WTC11 (cell line): ENCODE results near the gene ZNF639. TPM values are rescaled to one million over a fixed set of nuclear protein-coding genes. Genes with fewer than 3 reads are reported as not detected.

ENCODE experiments used
- ATAC-seq: fragments of 200-7000 bp; cut with Tn5 transposase; 2 replicates; pipeline ENCODE4 v1.10.0; 2021; ENCODE audit warnings: mild to moderate bottlenecking, moderate library complexity
- CTCF ChIA-PET: fragments of 300-600 bp; sonication (Branson Sonifier 250); formaldehyde crosslinking; loops from one replicate; lab custom pipeline; 2021; ENCODE audit warnings: antibody characterized with exemption; lab: Charles Lee
- POLR2A ChIA-PET: fragments of 350-600 bp; sonication (Branson Sonifier 250); formaldehyde crosslinking; loops from one replicate; lab custom pipeline; 2021; ENCODE audit warnings: antibody characterized with exemption; lab: Charles Lee
- DNase-seq: peaks from one replicate; pipeline ENCODE4 v3.0.0; 2021; ENCODE audit warnings: low spot score
- H3K27ac Mint-ChIP-seq: 2 replicates; pipeline ENCODE4 v1.8.0; 2021; ENCODE audit warnings: mixed read lengths
- H3K27me3 Mint-ChIP-seq: 2 replicates; pipeline ENCODE4 v1.8.0; 2021; ENCODE audit warnings: low read depth, mild to moderate bottlenecking, moderate library complexity, mixed read lengths
- H3K36me3 Mint-ChIP-seq: 2 replicates; pipeline ENCODE4 v1.8.0; 2021; ENCODE audit warnings: mixed read lengths
- H3K4me1 Mint-ChIP-seq: 2 replicates; pipeline ENCODE4 v1.8.0; 2022; ENCODE audit warnings: mixed read lengths
- H3K4me3 Mint-ChIP-seq: 2 replicates; pipeline ENCODE4 v1.8.0; 2021; ENCODE audit warnings: mild to moderate bottlenecking, moderate library complexity, mixed read lengths
- H3K9me3 Mint-ChIP-seq: 2 replicates; pipeline ENCODE4 v1.8.0; 2021; ENCODE audit warnings: mixed read lengths
- CREM ChIP-seq: sonication (generic); formaldehyde crosslinking; IDR thresholded peaks from 2 replicates; pipeline ENCODE4 v1.8.1; 2022; ENCODE audit warnings: mild to moderate bottlenecking, missing genetic modification reagents, moderate library complexity
- ESRRA ChIP-seq: sonication (generic); formaldehyde crosslinking; IDR thresholded peaks from 2 replicates; pipeline ENCODE4 v1.8.1; 2022; ENCODE audit warnings: mild to moderate bottlenecking, missing genetic modification reagents, borderline replicate concordance
- FOXJ3 ChIP-seq: sonication (generic); formaldehyde crosslinking; IDR thresholded peaks from 2 replicates; pipeline ENCODE4 v1.9.0; 2021; ENCODE audit warnings: missing genetic modification reagents, mild to moderate bottlenecking, borderline replicate concordance
- FOXP1 ChIP-seq: sonication (generic); formaldehyde crosslinking; IDR thresholded peaks from 2 replicates; pipeline ENCODE4 v1.8.0; 2022; ENCODE audit warnings: missing genetic modification reagents, mild to moderate bottlenecking, moderate library complexity, borderline replicate concordance
- GABPB1 ChIP-seq: sonication (generic); formaldehyde crosslinking; IDR thresholded peaks from 2 replicates; pipeline ENCODE4 v1.8.1; 2023; ENCODE audit warnings: mild to moderate bottlenecking, missing genetic modification reagents
- MXD4 ChIP-seq: fragments of 250-450 bp; sonication (Bioruptor Pico); IDR thresholded peaks from 2 replicates; pipeline ENCODE4 v1.8.0; 2021; ENCODE audit warnings: mild to moderate bottlenecking, moderate library complexity, borderline replicate concordance
- NFYB ChIP-seq: sonication (generic); formaldehyde crosslinking; conservative IDR thresholded peaks from 2 replicates; pipeline ENCODE4 v1.8.0; 2022; ENCODE audit warnings: low read depth, missing genetic modification reagents
- NR3C1 ChIP-seq: sonication (generic); formaldehyde crosslinking; conservative IDR thresholded peaks from 2 replicates; pipeline ENCODE4 v1.8.1; 2023; ENCODE audit warnings: low read depth, mild to moderate bottlenecking, missing genetic modification reagents
- OVOL2 ChIP-seq: fragments of 250-450 bp; sonication (Bioruptor Pico); IDR thresholded peaks from 2 replicates; pipeline ENCODE4 v1.9.0; 2021; ENCODE audit warnings: mild to moderate bottlenecking, borderline replicate concordance
- PRRX2 ChIP-seq: fragments of 250-450 bp; sonication (Bioruptor Pico); IDR thresholded peaks from 2 replicates; pipeline ENCODE4 v1.8.0; 2021; ENCODE audit warnings: mild to moderate bottlenecking
- RELA ChIP-seq: sonication (generic); formaldehyde crosslinking; IDR thresholded peaks from 2 replicates; pipeline ENCODE4 v1.8.1; 2022; ENCODE audit warnings: missing genetic modification reagents, mild to moderate bottlenecking, borderline replicate concordance
- SMAD3 ChIP-seq: sonication (generic); formaldehyde crosslinking; IDR thresholded peaks from 2 replicates; pipeline ENCODE4 v1.8.0; 2022; ENCODE audit warnings: missing genetic modification reagents, mild to moderate bottlenecking, borderline replicate concordance
- SMAD4 ChIP-seq: sonication (generic); formaldehyde crosslinking; IDR thresholded peaks from 2 replicates; pipeline ENCODE4 v1.8.0; 2022; ENCODE audit warnings: mild to moderate bottlenecking, missing genetic modification reagents
- SOX15 ChIP-seq: fragments of 250-450 bp; sonication (Bioruptor Pico); IDR thresholded peaks from 2 replicates; pipeline ENCODE4 v1.9.0; 2021; ENCODE audit warnings: mild to moderate bottlenecking
- ZBTB21 ChIP-seq: sonication (generic); formaldehyde crosslinking; IDR thresholded peaks from 2 replicates; pipeline ENCODE4 v1.8.1; 2023; ENCODE audit warnings: mild to moderate bottlenecking, missing genetic modification reagents, borderline replicate concordance
- ZNF219 ChIP-seq: sonication (generic); formaldehyde crosslinking; IDR thresholded peaks from 2 replicates; pipeline ENCODE4 v1.8.0; 2023; ENCODE audit warnings: missing genetic modification reagents, mild to moderate bottlenecking, borderline replicate concordance
- ZNF232 ChIP-seq: sonication (generic); formaldehyde crosslinking; IDR thresholded peaks from 2 replicates; pipeline ENCODE4 v1.8.0; 2022; ENCODE audit warnings: mild to moderate bottlenecking, missing genetic modification reagents
- total RNA-seq: library from RNA; stranded (reverse); gene quantifications from 3 replicates; pipeline ENCODE4 v1.2.3, GENCODE V29; 2021
- TF ChIP-seq, protein P1 (sequence below): sonication (generic); formaldehyde crosslinking; IDR thresholded peaks from 2 replicates; pipeline ENCODE4 v1.8.1; 2022; ENCODE audit warnings: missing genetic modification reagents, borderline replicate concordance
- TF ChIP-seq, protein P2 (sequence below): sonication (generic); formaldehyde crosslinking; IDR thresholded peaks from 2 replicates; pipeline ENCODE4 v1.8.1; 2023; ENCODE audit warnings: mild to moderate bottlenecking, missing genetic modification reagents, moderate library complexity
- TF ChIP-seq, protein P3 (sequence below): sonication (generic); formaldehyde crosslinking; IDR thresholded peaks from 2 replicates; pipeline ENCODE4 v1.8.1; 2023; ENCODE audit warnings: mild to moderate bottlenecking, missing genetic modification reagents
- TF ChIP-seq, protein P4 (sequence below): sonication (generic); formaldehyde crosslinking; IDR thresholded peaks from 2 replicates; pipeline ENCODE4 v1.8.1; 2023; ENCODE audit warnings: mild to moderate bottlenecking, missing genetic modification reagents

ZNF639 gene
- total RNA-seq, 1 experiment from 2014 or later = 34.8 TPM

DNA sequence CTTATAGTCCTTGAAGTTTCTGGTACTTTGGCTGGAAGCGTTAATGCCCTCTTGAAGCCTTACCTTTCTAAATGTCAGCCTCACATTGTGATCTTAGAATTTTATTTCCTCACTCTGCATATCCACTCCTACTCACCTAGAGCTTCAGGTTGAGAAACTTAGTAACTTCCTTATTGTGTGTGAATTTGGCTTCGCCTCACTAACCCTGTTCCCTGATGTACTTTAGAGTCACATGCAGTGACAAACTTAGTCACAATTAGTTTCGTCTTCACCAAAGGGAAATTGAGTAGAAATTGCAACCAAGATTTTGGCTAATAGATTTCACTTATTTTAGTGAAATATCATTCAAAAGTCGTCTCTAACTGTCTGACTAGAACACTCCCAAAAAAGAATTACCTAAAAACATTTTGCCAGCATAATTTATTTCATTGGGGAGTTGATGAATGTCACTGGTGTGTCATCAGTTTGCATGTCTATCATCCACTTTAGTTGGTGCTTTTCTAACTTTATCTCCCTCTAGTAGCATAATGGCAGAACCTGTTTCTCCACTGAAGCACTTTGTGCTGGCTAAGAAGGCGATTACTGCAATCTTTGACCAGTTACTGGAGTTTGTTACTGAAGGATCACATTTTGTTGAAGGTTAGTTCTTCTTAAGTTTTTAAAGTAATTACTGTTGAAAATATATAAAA, 25.6 kb downstream of the ZNF639 start (continued):
- TF ChIP-seq, protein P1, sequence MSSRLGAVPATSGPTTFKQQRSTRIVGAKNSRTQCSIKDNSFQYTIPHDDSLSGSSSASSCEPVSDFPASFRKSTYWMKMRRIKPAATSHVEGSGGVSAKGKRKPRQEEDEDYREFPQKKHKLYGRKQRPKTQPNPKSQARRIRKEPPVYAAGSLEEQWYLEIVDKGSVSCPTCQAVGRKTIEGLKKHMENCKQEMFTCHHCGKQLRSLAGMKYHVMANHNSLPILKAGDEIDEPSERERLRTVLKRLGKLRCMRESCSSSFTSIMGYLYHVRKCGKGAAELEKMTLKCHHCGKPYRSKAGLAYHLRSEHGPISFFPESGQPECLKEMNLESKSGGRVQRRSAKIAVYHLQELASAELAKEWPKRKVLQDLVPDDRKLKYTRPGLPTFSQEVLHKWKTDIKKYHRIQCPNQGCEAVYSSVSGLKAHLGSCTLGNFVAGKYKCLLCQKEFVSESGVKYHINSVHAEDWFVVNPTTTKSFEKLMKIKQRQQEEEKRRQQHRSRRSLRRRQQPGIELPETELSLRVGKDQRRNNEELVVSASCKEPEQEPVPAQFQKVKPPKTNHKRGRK (CRISPR knock-in tag) = no peak
- TF ChIP-seq FOXJ3 = no peak
- TF ChIP-seq SMAD4 (CRISPR knock-in tag) = no peak
- no peak for TF ChIP-seq FOXP1 (CRISPR knock-in tag)
- TF ChIP-seq OVOL2 (CRISPR knock-in tag) = no peak
- TF ChIP-seq ZNF232 = no peak
- no peak for TF ChIP-seq RELA
- TF ChIP-seq, protein P2, sequence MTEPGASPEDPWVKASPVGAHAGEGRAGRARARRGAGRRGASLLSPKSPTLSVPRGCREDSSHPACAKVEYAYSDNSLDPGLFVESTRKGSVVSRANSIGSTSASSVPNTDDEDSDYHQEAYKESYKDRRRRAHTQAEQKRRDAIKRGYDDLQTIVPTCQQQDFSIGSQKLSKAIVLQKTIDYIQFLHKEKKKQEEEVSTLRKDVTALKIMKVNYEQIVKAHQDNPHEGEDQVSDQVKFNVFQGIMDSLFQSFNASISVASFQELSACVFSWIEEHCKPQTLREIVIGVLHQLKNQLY (CRISPR knock-in tag) = no peak

DNA sequence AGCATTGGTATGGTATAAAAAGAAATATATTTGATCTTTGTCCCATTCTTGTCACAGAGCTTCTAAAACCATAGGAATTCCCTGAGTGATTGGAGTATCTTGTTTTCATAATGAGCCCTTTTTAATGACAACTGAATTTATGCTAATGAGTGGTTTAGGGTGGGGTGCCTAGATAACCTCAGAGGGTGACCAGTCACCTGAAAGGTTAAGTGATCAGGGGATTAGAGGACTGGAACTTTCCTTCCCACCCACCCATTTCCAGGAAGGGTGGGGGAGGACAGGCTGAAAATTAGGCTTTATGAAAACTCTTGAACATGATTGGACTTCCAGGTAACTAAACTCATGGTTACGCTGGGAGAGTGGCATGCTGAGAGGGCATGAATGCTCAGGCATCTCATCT, 33.2 kb downstream of the ZNF639 start:
- POLR2A ChIA-PET = no interaction called here
- no peaks in the 10 kb centered on the region for H3K9me3 Mint-ChIP-seq
- H3K4me3 Mint-ChIP-seq = no peak overlapping the region
- DNase-seq = no peak
- H3K4me1 Mint-ChIP-seq = no peaks in the 10 kb centered on the region
- TF ChIP-seq CREM = no peak
- no peak for TF ChIP-seq SMAD3 (CRISPR knock-in tag)
- no peak for TF ChIP-seq ESRRA (CRISPR knock-in tag)
- TF ChIP-seq, protein P3, sequence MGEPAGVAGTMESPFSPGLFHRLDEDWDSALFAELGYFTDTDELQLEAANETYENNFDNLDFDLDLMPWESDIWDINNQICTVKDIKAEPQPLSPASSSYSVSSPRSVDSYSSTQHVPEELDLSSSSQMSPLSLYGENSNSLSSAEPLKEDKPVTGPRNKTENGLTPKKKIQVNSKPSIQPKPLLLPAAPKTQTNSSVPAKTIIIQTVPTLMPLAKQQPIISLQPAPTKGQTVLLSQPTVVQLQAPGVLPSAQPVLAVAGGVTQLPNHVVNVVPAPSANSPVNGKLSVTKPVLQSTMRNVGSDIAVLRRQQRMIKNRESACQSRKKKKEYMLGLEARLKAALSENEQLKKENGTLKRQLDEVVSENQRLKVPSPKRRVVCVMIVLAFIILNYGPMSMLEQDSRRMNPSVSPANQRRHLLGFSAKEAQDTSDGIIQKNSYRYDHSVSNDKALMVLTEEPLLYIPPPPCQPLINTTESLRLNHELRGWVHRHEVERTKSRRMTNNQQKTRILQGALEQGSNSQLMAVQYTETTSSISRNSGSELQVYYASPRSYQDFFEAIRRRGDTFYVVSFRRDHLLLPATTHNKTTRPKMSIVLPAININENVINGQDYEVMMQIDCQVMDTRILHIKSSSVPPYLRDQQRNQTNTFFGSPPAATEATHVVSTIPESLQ = no peak
- TF ChIP-seq ZNF219 = no peak
- no peak for TF ChIP-seq NR3C1 (CRISPR knock-in tag)
- TF ChIP-seq ZBTB21 (CRISPR knock-in tag) = no peak
- TF ChIP-seq NFYB (CRISPR knock-in tag) = no peak
- no peak for TF ChIP-seq GABPB1 (CRISPR knock-in tag)
- no peak for TF ChIP-seq PRRX2 (CRISPR knock-in tag)
- no peak for TF ChIP-seq SOX15
- TF ChIP-seq, protein P4, sequence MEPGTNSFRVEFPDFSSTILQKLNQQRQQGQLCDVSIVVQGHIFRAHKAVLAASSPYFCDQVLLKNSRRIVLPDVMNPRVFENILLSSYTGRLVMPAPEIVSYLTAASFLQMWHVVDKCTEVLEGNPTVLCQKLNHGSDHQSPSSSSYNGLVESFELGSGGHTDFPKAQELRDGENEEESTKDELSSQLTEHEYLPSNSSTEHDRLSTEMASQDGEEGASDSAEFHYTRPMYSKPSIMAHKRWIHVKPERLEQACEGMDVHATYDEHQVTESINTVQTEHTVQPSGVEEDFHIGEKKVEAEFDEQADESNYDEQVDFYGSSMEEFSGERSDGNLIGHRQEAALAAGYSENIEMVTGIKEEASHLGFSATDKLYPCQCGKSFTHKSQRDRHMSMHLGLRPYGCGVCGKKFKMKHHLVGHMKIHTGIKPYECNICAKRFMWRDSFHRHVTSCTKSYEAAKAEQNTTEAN (CRISPR knock-in tag) = no peak
- TF ChIP-seq MXD4 (CRISPR knock-in tag) = no peak
- TF ChIP-seq, all 79 proteins: peak for 0
- Mint-ChIP-seq H3K36me3 (peaks cover 60% of the 10 kb centered on the region), H3K27ac (no peak overlapping the region), H3K27me3 (no peaks in the 10 kb centered on the region)
- no peak for ATAC-seq
- CTCF ChIA-PET = no interaction called here
